Dermis blood vessel endothelial cell (primary cell): ENCODE data around the gene CACNA2D3. TPM values are rescaled to one million over a fixed set of nuclear protein-coding genes. Genes with fewer than 3 reads are reported as not detected.

Experiments used
- DNase-seq: peaks from one replicate; pipeline ENCODE4 v3.0.0; 2010
- total RNA-seq: library from RNA; depleted of rRNA; stranded (reverse); fragments of >200 nt; gene quantifications from 2 replicates; pipeline ENCODE4 v1.2.3, GENCODE V29; 2014

The CACNA2D3 gene
- total RNA-seq, 1 donor from 2014 or later: under 0.01 TPM

GRCh38 chr3:54127499-54128056 is 5.2 kb downstream of the CACNA2D3 start:
- DNase-seq: no peak

GRCh38 chr3:54131026-54131605 is 8.8 kb downstream of the CACNA2D3 start:
- DNase-seq: no peak

DNA sequence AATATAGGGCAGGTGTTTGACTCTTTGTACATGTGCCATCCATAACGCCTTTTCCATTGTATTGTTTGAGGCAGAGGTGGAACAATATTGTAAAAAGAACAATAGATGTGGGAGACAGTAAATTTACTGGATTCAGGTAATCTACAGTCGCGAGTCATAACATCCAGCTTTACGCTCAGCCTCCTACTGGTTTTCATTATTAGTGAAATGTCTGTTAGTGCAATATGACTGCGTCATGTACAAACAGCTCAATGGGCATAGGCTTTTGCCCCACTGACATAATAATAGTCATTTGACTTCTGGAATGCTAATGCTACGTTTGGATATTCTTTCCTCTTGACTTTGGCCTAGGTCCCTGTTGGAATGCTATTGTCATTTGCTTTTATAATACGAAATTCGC is 9.5 kb downstream of the CACNA2D3 start:
- DNase-seq: no peak

DNA sequence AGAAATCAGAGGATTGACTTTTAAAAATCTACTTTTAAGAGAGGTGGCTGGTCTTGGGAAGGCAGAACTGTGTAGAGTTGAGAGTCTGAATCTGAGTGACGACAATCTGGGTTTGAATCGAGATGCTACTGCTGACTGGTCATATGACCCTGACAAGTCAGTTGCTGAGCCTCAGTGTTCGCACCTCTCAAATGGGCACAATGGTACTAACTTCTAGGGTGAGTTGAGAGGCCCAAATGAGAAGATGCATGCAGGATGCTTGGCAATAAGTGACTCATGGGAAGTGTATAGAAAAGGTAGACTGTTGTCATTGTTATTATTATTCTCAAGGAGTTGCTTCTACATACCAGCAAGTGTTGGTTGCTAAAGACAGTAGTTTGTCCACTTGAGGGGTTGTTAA is 10.3 kb downstream of the CACNA2D3 start:
- DNase-seq: no peak

DNA sequence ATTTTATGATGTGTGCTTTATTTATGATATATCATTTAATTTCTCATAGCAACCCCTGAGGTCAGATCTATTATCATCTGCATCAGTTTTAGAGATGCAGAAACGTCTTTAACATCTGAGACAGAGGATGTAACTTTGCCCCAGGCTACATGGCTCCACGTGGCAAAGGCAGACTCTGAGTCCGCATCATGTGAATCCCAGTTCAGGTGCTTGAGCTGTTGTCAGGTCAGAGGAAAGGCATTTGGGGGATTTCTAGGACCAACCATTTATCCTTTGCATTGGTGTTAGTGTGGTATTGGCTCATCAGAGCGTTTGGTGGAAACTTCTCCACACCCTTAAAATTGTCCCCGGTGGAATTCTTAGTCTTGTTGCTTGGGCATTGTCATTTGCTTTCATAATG is 10.8 kb downstream of the CACNA2D3 start:
- no peak for DNase-seq

GRCh38 chr3:54134155-54134554 is 11.8 kb downstream of the CACNA2D3 start:
- no peak for DNase-seq

DNA sequence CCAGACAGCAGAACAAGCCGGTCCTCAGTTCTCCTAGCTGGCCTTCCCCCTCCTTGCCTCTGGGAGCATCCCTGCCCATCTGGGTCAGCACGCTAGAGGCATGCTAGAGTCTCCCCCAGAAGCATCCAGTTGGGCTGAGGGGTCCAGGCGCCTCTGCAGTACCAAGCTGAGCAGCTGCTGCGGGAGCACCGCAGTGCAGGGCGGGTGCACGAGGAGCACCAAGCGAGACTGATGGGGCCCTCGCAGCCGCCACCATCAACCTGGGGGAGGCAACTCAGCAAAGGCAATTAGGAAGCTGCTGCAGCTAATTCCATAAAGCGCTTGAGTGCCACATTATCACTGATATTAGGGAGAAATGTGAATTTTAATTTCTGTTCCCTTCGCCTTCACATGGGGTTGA is 12.4 kb downstream of the CACNA2D3 start:
- no peak for DNase-seq

DNA sequence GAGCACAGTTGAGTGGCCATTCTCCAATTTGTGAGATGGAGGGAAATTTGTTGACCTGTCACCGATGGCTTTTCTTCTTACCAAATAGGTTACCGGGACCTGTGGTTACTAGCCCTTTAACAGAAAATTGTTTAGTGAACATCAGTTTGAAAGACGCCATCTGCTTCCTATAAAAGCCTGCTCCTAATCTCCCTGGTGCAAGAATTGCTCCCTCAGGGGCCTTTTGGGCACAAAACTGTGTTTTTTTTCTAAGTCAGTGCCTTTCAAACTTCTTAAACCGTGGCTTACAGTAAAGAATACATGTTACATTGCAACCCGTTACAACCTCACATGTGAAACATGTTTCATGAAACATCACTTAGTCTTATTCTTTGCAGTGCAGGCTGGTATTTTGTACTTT is 15.0 kb downstream of the CACNA2D3 start:
- no peak for DNase-seq

GRCh38 chr3:54138937-54139547 is 16.7 kb downstream of the CACNA2D3 start:
- DNase-seq: no peak

DNA sequence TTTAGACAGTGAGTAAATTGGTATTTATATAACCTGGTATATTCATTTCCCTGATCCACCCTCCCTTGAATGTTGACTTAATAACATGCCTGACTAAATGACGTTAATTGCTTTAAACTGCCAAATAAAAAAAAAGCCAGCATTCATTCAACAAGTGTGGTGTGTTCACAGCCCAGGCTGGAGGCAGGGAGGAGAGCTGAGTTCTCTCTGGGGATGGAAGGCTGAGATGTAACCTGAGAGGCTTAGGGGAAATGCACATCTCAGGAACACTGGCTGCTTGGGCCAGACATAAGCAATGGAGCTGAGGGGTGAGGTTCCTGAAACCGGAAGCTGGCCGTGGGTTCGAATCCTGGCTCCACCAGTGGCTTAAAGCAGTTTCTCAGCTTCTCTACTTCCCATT is 17.3 kb downstream of the CACNA2D3 start:
- DNase-seq: no peak

DNA sequence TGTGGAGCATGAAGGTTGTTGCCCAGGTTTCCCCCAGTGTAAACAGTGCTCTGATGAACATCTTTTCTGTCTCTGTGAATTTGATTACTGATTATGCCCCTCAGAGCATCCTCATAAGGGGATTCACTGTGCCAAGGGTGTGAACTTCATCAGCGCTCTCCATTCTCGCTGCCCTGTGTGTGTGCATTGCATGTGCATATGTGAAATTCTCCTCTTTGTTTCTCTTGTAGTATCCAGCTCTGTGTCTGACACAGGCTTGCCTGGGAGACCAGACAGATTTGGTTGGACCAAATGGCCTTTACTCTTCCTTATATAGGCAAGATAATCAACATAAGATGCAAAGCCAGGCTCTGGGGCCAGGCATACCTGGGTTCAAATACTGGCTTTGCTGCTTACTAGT is 21.9 kb downstream of the CACNA2D3 start:
- no peak for DNase-seq

DNA sequence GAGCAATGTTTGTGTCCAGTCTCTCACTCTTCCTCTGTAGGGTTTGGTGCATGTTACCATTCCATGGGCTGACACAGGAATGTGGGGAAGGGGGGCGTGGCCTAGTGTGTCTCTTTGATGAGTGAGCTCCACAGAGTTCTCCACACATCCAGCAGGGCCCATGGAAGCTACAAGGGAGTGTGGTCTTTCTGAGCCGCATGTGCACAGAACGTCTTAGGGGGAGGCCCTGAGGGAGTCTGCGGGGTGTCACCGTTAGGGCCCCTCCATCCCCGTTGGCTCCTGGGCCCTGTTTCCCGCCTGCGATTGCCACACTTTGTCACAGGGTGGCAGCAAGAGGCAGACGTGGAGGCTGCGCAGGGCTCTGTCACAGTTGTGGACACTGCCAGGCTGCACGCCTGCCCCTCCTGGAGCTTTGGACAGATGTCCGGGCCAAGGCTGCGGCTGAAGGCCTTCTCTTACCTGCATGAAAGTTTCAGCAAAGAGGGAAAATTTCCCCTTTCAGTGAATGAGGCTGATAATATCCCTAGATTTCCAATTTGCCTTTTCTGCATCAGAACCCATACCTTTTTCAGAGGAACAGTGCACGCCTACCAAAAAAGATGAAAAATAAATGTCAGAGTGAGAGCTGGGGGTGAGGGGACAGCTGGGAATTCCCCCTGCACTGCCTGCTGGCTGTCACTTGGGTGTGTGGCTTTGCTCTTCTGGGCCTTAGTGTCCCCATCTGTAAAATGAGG is 24.3 kb downstream of the CACNA2D3 start:
- DNase-seq: no peak

DNA sequence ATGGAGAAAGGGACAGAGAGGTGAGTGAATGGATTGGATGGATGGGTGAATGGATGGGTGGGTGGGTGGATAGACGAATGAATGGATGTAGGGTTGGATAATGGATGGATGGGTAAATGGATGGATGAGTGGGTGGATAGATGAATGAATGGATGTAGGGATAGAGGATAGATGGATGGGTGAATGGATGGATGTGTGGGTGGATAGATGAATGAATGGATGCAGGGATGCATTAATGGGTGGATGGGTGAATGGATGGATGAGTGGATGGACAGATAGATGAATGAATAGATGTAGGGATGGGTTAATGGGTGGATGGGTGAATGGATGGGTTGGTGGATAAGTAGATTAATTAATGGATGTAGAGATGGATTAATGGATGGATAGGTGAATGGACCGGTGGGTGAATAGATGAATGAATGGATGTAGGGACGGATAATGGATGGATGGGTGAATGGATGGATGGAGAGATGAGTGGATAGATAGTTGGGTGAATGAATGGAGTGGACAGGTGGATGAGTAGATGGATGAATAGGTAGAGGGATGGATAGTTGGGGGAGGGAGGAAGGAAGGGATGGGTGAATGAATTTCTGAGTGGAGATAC is 28.6 kb downstream of the CACNA2D3 start:
- DNase-seq: no peak

GRCh38 chr3:54153477-54153876 is 31.1 kb downstream of the CACNA2D3 start:
- DNase-seq: no peak

DNA sequence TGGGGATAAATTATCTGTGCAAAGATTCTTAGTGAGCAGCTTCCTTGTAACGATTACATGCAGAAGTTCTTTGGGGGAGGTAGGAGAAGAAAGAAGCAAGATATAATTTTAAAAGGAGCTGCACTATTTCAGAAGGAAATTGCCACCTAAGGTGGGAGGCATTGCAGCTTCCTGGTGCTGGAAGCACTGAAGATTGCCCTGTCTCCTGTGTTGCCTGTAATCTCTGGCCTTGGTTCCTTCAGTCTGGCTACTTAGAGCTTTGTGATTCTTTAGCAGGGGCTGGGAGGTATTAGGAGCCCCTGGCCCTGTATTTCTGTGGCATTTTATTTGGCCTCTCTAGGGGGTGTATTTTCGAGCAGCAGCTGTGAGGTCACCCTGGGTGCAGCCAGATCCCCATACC is 35.5 kb downstream of the CACNA2D3 start:
- DNase-seq: no peak

GRCh38 chr3:54159917-54160316 is 37.6 kb downstream of the CACNA2D3 start:
- no peak for DNase-seq

DNA sequence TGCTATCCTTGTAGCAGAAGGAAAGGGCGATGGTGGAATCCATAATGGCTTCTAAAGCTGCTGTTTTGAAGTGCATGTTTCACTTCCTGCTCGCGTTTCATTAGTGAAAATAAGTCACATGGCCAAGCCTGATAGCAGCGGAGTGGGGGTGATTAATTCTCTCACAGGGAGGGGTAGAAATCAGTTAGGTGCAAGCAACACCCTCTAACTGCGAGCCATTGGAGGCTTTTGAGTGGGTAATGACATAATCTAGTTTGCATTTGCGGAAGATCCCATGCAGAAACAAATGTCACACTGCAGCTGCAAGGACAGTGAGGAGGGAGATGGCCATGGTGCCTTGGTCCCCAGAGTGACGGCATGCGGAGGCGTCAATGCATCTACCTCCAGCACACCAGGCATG is 41.1 kb downstream of the CACNA2D3 start:
- DNase-seq: no peak

- no peak for DNase-seq
Measured at GRCh38 chr3:54164192-54164975, 42.0 kb downstream of the CACNA2D3 start.

- DNase-seq: no peak
Measured at GRCh38 chr3:54165865-54166264, 43.5 kb downstream of the CACNA2D3 start.

- DNase-seq: no peak
Measured at GRCh38 chr3:54167999-54168398, 45.6 kb downstream of the CACNA2D3 start.

GRCh38 chr3:54168451-54168850 is 46.1 kb downstream of the CACNA2D3 start:
- no peak for DNase-seq

GRCh38 chr3:54169524-54169923 is 47.2 kb downstream of the CACNA2D3 start:
- no peak for DNase-seq

DNA sequence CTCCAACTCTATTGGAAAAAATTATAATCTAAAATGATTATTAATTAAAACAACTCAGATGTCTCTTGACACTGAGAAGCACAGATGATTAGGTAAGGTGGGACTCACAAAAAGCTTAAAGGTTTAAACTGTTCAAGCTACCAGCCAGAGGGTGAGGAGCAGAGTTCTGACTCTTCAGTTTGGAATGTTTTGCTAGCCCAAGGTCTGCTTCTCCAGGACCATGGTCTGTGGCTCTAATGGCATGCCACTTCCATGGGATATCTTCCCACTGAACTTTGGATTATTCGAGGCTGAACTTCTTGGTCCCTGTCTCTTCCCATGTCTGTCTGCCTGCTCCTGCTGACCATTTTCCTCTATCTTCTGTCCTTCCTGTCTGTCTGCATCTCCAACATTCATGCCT is 49.2 kb downstream of the CACNA2D3 start:
- no peak for DNase-seq
